HG03095 (cell line): ENCODE data around the gene CIAO2B.

Source experiments
- ATAC-seq: cut with Tn5 transposase; IDR thresholded peaks from one replicate; pipeline ENCODE4 v1.9.1; 2021; ENCODE audit warnings: moderate library complexity; ENCODE audit not compliant: unreplicated experiment

The CIAO2B gene

GRCh38 chr16:66890799-66891198, 43.4 kb downstream of the CIAO2B start:
- no peak for ATAC-seq

GRCh38 chr16:66889622-66890021, 44.6 kb downstream of the CIAO2B start:
- no peak for ATAC-seq

GRCh38 chr16:66888647-66889615, 45.3 kb downstream of the CIAO2B start:
- no peak for ATAC-seq

GRCh38 chr16:66886914-66887313, 47.3 kb downstream of the CIAO2B start:
- no peak for ATAC-seq

GRCh38 chr16:66886321-66886720, 47.9 kb downstream of the CIAO2B start:
- ATAC-seq = no peak

GRCh38 chr16:66885491-66885890, 48.7 kb downstream of the CIAO2B start:
- ATAC-seq = no peak

GRCh38 chr16:66882702-66883101, 51.5 kb downstream of the CIAO2B start:
- no peak for ATAC-seq
